GM19463 (cell line): ENCODE measurements around the gene C11orf97.
"Not testable (repeated sequence)": the region's sequence is repeated elsewhere in the genome, so short reads cannot be mapped to it uniquely, and the experiment has no call there.

Experiments used
- ATAC-seq: cut with Tn5 transposase; IDR thresholded peaks from one replicate; pipeline ENCODE4 v1.9.1; 2021; ENCODE audit warnings: mild to moderate bottlenecking, moderate library complexity; ENCODE audit not compliant: unreplicated experiment

C11orf97 gene

DNA sequence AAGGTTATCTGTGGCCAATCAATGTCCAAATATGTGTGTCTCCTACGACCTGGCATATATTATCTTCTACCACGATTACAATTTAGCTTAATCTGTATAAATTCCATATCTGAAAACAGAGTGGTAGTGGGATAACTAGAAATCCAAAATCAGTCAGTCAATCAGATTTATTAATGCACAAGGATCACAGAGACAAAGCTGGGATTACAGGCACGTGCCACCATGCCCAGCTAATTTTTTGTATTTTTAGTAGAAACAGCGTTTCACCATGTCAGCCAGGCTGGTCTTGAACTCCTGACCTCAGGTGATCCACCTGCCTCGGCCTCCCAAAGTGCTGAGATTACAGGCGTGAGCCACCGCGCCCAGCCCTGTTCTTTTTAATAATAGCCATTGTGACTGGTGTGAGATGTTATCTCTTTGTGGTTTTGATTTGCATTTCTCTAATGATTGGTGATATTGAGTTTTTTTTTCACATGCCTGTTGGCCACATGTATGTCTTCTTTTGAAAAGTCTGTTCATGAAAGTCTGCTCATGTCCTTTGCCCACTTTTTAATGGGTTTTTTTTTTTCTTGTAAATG is 43.6 kb downstream of the C11orf97 start:
- not testable (repeated sequence) for ATAC-seq

DNA sequence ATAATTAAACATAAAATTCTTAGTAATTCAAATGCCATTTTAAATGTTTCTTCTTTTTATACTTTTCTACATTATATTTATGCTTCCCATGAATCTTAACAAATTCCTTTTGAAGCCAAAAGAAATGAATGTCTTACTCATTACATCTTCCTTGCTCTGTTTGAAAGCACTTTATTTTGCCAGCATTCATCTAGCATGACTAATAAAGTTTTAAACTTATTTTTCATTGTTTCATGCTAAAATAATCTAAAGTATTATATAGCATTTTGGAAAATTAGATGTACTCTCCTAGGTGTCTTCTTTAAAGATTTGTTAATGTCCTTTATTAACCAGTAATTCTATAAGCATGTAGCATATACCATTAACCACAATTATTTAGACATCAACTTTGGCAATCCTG is 45.2 kb downstream of the C11orf97 start:
- no peak for ATAC-seq

DNA sequence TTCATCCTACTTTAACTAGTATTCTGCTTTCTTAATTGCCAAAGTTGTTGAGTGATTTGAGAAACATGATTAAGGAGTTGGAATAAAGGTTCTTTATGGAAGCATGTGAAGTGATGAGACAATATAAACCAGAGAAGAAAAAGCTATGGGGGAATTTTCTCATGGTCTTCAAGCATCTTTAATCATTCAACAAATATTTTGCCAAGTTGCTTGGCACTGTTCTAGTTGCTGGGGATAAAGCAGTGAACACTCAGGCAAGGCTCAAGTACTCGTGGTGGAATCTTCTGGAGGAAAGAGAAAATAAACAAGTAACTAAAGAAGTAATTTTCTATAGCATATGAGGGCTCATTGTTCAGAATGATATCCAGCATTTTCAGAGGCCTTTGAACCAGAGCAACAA is 45.7 kb downstream of the C11orf97 start:
- no peak for ATAC-seq

DNA sequence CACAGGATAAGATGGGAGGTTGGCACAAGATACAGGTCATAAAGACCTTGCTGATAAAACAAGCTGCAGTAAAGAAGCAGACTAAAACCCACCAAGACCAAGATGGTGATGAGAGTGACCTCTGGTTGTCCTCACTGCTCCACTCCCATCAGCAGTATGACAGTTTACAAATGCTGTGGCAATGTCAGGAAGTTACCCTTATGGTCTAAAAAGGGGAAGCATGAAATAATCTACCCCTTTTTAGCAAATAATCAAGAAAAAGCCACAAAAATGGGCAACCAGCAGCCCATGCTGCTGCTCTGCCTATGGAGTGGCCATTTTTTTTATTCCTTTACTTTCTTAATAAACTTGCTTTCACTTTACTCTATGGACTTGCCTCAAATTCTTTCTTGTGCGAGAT is 46.2 kb downstream of the C11orf97 start:
- peak; percentile 53 for ATAC-seq

DNA sequence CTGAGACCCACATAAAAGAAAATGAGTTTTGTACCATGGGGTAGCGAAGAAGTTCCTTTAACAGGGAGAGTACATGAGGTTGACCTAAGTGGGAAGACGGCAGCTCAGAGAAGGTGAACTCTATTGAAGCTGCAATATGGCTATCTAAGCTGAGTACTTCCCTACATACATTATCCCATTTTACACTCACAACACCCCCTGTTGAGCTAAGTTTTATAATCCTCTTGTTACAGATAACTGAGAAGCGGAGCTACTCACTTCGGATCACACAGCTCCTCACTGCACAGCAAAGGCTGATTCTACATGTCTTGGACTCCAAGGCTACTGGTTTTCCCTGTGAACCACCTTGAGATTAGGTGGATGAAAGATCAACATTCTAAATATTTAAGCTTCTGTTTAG is 46.7 kb downstream of the C11orf97 start:
- ATAC-seq, result no peak

DNA sequence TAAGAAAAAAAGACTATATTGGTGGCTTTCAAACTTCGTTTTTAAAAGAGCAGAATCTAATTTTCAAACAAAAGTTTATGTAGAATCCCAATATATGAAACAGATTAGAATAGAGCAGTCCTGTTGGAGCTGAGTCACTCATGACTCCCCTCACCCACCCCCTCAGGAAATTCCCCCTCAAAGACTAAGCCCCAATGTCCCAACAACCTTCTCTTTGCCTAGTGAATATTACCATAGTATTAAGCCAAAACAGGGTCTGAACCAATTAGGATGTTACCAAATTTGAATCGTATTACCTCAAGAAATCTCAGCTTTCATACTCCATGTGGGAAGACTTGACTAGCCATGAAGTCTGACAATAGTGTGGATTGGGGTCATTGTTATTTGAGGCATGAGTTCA is 47.1 kb downstream of the C11orf97 start:
- ATAC-seq, result no peak

DNA sequence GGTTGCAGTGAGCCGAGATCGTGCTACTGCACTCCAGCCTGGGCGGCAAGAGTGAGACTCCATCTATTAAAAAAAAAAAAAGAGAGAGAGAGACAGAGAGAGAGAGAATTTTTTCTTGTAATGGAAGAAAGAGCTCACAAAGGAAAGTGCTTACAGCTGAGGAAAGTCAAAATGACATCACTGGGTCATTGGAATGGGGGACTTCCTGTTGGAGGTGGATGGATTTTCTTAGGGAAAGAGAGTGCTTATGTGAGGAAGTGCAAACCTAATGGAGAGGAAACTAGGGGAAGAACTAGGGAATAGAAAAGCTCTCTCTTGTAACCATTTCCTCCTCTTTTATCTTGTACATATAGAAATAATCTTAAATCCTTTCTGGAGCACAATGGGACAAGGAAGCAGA is 48.6 kb downstream of the C11orf97 start:
- no peak for ATAC-seq

DNA sequence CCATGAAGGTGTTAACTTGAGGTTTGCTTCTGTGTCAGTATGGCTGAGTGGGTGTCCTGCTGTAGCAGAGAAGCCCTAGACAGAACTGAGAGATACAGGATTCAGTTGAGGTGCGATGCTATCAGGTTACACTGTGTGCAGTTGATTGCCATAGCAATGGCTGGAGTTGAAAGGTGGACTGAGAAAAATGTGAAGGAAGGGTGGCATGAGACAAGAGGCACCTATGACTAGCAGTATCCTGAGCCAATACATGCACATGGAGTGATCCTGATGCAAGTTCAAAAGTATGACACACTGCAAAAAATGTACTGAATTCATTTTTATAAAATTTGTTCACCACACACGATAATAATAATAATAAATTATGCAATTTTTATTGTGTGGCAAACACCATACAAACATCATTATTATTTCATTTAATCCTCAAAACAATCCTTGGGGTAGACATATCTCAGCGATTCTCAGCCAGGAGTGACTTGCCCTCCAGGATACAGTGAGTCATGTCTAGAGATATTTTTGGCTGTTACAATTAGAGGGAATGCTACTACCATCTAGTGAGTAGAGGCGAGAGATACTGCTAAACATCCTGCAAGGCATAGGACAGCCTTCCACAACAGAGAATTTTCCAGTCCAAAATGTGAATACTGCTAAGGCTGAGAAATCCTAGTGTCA is 51.1 kb downstream of the C11orf97 start:
- ATAC-seq, result no peak

DNA sequence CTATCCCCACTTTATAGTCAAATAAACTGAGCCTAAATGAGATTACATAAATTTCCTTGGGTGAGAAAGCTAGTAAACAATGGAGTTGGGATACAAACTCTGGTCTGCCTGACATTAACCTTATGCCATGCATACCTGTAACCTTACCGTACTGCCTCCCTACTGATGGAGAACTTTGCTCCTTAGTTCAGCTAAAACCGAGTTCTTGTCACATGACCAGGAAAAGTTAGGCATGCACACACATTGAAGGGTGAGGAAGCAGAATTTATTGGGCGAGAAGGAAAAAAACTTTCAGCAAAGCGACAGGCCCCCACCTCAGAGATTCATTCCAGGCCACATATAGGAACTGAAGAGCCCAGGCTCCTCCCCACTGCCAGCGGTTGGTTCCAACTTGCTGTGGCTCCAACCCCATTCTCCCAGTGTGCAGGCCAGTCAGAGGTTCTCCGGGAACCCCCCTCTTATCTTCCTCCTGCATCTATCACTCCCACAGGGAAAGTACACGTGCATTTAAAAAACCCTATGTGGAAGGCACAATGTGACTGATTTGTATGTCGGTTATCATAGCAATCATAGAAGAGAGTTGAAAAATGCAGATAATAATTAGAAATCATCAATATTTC is 51.7 kb downstream of the C11orf97 start:
- ATAC-seq, result no peak

DNA sequence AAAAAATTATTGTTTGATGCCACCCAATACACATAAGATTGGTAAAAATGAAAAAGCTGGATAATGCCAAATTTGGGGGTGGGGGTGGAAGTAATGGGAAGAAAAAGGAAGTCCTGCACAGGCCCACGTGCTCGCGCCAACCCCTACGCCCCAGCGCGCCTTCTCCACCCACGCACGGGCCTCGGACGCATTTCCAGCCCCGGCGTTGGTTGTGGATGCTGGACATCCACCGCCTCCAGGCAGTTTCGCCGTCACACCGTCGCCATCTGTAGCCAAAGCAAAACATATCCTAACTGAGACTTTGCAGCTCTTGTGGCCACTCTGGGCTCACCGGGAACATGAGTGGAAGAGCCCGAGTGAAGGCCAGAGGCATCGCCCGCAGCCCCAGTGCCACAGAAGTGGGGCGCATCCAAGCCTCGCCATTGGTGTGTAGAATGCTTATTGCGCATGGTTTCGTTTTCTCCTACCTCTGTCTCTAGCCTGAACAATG is 55.0 kb downstream of the C11orf97 start, which contains the start of gene PIWIL4:
Gene PIWIL4, plus strand, starts transcription at position 188 of the 490 bp plus-strand sequence. Its CDS starts 151 bp downstream, at position 339.
- ATAC-seq, result no peak

DNA sequence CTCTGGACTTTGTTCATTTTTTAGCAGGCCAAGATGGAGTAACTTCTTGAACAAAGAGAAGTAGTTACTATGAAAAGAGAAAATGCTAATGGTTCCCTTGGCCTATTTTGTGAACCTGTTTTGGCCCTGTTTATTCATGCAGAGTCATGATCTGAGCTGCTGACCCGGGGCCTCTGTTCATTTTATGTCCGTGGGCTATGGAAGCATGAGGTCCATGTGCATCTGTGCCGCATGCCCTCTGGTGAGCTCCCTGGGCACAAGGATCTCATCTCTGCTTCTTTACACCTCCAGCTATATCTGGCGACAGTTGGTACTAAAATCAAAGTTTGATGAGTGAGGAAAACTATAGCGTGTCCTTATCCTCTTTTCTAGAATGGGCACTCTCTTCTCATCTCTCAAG is 55.9 kb downstream of the C11orf97 start:
- no peak for ATAC-seq

DNA sequence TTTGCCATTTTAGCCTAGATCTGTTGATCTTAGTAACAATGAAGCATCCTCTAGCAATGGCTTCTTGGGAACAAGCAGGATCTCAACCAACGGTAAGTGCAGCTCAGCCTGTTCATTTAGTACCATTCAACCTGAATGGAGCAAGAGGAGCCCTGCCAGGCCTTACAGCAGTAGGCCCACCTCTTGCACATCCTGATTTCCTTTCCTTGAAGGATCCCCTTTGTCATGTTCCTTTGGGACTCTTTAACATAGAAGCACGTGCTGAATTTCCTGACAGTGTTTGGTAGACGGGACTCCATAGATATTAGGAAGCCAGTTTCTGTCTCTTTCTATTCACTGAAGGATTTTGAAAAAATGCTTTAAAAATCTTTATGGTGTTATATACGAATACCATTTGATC is 56.5 kb downstream of the C11orf97 start:
- ATAC-seq, result no peak

DNA sequence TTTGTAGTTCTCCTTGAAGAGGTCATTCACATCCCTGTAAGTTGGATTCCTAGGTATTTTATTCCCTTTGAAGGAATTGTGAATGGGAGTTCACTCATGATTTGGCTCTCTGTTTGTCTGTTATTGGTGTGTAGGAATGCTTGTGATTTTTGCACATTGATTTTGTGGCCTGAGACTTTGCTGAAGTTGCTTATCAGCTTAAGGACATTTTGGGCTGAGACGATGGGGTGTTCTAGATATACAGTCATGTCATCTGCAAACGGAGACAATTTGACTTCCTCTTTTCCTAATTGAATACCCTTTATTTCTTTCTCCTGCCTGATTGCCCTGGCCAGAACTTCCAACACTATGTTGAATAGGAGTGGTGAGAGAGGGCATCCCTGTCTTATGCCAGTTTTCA is 60.7 kb downstream of the C11orf97 start:
- not testable (repeated sequence) for ATAC-seq

DNA sequence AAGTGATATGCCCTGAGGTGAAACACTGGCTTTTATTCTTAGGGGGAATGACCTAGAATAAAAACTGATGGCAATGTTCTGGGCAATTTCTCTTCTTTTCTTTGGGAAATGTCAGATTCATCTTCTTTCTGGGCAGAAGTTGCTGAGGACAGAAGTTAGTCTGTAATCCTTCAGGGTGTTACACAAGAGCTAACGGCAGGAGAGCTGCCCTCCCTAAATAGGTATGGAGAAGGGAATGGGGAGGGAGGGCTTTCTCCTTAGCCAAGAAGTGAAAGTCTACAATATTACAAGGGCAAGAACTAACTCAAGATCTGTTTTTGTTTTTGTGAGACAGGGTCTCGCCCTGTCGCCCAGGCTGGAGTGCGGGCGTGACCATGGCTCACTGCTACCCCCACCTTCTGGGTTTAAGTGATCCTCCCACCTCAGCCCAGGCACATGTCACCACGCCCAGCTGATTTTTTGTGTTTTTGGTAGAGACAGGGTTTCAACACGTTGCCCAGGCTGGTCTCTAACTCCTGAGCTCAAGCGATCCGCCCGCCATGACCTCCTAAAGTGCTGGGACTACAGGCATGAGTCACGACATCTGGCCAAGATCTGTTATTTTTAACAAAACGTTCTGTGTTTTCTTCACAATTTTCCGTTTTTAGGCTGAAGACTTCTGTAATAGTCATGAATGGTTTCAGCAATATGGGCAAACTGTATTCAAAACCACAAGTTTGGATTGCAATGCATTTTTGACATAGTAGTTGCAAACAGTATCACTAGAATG is 62.1 kb downstream of the C11orf97 start:
- ATAC-seq, result no peak

DNA sequence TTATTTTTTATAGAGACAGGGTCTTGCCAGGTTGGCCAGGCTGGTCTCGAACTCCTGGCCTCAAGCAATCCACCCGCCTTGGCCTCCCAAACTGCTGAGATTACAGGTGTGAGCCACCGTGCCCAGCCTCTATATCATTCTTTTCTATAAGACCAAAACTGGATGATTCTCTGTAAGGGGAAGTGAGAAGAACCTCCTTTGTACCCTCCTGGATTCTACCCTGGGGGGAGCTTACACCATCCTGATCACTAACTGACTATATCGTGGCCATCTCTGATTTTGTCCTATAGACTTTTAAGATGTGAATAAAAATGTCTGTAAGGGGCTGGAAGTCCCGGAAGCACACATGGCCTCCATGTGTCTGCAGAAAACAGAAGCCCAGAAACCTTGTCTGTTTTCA is 64.0 kb downstream of the C11orf97 start:
- no peak for ATAC-seq

DNA sequence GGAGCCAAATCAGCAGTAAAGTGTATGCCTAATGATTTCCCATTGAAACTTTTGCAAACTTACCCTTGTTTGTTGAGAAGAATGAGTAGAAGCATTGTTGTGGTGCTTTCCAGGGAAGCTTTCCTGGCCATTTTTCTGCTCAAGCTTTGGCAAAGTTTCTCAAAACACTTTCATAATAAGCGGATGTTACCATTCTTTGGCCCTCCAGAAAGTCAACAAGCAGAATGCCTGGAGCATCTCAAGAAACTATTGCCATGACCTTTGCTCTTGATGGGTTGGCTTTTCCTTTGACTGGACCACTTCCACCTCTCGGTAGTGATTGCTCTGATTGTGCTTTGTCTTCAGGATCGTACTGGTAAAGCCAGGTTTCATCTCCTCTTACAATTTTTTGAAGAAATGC is 65.6 kb downstream of the C11orf97 start:
- ATAC-seq, result no peak
